Lung microvascular endothelial cell (primary cell): Measurements from ENCODE around the gene ENDOV. TPM values are rescaled to one million over a fixed set of nuclear protein-coding genes. Genes with fewer than 3 reads are reported as not detected.
A peak's percentile ranks its signal among the peaks of the same experiment; 100 is the strongest.

Source experiments
- DNase-seq, 2 donors: peaks; one replicate each; pipeline versions ENCODE4 v3.0.0 to v3.0.0-alpha.2; 2010; ENCODE audit warnings: low read depth in 2 of 2
- total RNA-seq: library from RNA; depleted of rRNA; stranded (reverse); fragments of >200 nt; gene quantifications from 2 replicates; pipeline ENCODE4 v1.2.1, GENCODE V29; 2014

ENDOV gene
- total RNA-seq, 1 donor from 2014 or later, result 15.3 TPM

DNA sequence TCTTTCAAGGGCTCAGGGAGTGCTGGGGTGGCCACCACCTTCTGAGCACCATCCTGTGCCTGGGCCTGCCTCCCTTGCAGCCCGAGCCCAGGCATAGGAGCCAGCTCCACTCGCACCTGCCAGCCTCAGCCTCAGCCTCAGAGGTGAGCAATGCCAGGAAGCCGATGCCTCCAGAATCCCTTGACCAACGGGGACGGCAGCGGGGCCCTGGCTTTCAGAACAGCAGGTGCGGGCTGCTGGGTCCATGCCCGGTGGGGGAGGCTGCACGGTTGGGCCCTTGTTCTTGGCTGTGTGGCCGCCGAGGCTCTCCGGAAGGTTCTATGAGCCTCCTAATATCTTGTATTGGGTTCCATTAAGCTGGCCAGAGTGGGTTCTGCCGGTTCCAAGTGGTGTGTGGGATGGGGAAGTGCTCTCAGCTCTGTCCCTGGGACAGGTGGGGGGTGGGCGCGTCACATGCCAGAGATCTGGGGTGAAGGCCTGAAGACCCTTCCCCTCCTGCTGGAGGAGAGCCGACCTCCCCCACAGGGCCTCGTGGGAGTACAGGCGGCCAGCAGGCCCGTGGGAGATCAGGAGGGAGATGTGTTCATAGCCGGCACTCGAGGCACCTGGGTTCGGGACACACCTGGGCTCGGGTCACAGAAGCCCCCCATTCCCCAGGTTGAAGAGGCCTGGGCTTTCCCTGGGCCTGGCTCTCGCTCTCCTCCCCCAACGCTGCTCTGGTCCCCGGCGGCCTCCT lies 34.4 kb downstream of the ENDOV start:
- DNase-seq, result no peak

DNA sequence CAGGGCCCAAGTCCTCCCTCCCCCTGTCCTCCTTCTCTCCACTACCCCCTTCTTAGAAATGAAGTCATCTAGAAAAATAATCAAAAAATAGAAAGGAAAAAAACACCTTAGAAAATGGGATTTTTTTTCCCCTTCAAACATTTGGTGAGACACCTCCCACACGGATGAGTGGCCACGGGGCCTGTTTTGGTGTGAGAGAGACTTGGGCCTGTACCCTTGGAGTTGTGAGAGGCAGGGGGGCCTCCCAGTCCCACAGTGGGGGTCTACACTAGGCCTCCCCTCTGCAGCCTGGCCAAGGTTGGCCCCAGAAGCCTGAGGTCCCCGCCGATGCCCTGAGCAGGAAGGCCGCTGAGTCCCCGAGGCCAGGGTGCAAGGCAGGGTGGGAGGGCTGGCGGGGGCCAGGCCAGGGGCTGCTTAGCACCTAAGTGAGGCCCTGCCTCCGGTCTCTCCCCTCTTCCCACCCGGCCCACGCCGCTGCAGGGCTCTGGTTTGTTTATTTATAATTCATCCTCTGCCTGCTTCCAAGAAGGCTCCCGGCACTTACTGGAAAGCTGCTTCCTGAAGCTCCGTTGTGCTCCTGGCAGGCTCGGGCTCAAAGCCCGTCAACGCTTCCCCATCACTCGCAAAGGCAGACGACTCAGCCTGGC lies 35.1 kb downstream of the ENDOV start:
- DNase-seq, result peak in 1 of 2 donors; percentile 26

- no peak for DNase-seq
Measured at GRCh38 chr17:80451104-80451775, 36.3 kb downstream of the ENDOV start.

GRCh38 chr17:80452173-80452915 lies 37.4 kb downstream of the ENDOV start:
- DNase-seq, result no peak

DNA sequence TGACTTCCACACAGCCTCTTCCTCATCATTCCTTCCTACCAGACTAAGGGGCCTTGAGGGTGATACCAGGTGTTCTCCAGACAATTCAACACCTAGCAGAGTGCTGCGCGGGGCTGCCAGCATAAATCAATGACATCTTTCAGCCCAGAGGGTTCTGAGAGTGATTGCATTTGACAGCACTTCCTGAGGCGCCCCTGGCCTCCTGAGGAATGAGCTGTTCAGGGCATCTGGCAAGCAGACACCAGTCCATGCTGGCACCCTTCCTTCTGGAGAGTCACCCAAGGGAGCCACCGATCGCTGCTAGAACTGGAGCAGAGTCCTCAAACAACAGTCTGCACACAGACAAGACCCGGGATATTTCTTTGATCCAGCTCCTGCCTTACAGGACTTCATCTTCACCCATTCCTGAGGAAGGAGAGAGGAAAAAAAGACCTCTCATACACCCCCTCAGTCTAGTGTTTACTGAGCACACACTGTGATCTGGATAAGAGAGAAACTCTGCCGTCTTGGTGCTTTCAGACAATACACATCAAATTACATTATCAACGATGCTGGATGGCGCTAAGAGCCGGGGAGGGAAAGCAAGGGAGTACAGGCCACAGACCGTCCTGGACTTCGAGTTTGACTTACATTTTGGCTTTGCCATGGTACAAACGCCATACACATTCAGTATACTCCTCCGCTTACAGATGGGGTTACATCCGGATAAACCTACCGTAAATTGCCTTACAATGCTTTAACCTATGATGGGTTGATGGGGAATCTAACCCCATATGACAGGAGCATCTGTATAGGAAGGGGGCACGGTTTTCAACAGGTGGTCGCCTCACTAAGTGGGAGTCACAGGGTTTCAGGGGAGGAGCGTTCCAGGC lies 38.4 kb downstream of the ENDOV start:
- DNase-seq, result no peak

GRCh38 chr17:80453998-80454556 lies 39.1 kb downstream of the ENDOV start:
- DNase-seq, result no peak

DNA sequence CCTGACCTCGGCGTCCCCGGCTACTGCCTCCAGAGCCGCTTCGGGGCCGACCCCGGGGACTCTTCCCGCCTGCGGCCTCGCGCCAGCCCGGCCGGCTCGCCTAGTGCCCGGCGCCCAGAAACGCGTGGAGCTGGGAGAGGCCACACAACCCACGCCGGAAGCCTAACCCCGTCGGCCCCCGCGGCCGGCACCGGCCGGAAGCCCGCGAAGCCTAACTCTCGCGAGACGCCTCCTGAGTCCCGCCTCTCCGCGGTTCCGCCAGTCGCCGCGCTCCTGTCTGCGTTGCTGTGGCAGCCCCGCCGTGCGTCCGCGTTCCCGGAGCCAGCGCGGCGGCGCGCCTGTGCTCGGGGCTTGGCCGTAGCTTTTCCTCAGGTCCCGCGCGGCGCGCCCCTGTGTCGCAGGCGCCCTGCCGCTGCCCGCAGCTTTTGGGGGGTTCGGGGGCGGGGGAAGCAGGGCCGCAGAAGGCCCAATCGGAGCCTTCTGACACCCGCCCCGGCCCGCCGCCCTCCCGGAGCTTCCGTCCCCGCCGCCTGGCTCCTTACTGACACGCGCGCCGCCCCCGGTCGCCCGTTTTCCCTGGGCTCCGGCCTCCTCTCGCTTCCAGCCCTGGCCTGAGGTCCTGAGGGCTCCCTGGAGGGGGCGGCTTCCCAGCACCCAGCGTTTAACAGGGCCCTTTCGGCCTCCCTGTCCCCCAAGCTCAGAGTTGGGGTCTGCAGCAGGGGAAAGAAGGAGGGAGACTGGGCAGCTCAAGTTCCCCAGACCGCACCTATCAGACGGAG lies 39.8 kb downstream of the ENDOV start:
- DNase-seq, result peak; percentile 97 to 98

DNA sequence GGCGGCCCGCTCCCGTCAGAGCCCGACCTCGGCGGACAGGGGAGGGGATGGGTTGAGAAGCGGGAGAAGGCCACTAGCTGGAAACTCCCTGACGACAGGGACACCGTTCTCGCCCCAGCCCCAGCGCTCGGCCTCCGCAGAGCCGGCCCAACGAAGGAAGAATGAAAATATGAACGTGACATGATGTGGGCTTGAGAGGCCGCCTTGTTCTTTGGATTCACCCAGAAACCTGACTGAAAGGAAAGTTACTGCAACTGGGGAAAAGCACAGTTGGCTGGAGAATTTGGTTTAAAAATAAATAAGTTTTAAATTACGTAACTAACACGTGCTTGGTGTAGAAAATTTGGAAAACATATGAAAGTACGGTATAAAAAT lies 40.4 kb downstream of the ENDOV start:
- peak in 1 of 2 donors; percentile 65 for DNase-seq

- no peak for DNase-seq
Measured at GRCh38 chr17:80455784-80456183, 40.8 kb downstream of the ENDOV start.

DNA sequence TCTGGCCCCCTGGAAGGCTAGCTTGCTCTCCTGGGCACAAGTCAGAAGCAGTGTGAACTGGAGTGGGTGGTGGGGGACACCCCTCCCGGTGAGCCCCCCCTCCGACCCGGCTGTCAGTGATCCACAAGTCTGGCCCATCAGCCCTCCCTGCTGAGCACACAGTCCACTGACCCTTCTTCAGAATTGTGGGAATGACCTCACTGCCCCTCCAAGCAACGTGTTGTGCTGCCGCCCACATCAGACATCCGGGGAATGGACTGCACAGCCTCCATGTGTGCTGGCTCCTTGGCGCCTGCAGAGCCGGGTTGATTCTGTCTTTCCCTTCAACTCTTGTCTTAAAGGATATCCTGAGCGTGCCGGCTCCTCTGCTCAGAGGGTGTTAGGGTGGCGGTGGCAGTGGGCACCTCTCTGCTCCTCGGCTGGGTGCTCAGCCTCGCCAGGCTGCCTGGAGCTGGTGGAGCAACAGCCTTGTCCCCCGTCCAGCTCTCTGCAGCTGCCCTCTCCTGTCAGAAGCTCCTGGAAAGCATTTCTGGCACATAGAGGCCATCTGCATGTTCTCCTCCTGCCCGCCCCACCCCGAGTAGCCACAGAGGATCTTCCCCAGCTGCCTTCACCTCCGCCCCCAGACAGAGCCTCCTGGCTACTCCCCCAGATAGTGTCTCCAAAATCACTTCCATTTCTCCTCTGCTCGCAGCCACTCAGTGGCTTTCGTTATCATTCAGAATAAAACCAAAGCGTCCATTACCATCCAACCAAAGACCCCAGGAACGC lies 41.7 kb downstream of the ENDOV start:
- no peak for DNase-seq

DNA sequence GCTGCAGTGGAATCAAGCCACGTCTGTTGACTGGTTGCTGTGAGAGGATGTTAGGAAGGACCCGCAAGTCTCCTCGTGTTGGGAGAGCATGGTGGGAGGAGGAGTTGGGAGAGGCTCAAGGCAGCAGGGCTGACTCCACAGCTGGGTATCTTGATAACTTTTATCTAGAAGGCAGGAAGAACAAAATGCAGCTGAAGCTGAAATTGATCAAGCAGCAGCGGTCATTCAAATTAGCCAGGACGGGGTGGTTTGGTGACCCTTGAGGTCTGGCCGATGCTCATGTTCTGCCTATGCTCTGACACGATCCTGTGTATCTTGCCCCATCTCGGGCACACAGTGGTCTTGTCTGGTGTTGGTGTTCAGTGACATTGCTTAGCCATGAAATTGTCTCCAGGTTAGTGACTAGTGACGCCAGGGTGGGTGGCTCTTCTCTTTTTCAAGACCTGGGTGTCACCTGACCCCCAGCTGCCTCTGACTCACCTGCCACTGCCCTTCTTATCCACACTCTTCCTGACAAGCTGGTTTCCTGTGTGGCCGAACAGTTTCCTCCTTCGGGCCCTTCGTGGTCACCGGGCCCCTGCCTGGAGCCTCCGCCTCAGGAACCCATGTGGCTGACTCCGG lies 42.4 kb downstream of the ENDOV start:
- peak in 1 of 2 donors; percentile 29 for DNase-seq

DNA sequence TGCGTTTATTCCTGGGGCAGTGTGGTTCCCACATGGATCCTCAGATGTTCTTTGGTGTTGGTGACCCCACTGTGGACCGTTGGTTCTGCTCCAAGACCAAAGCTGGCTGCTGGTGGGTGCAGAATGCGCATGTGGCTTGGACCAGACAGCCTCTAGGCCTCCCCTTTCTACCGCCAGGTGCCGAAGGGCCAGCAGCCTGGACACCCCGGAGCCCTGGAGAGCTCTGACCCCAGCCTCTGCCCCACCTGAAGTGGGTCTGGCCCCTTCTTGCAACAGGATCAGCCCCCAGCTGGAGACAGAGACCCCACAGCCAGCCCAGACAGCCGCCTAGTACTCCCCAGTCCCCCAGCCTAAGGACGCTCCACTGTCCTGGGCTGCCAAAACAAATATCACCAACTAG lies 43.0 kb downstream of the ENDOV start:
- no peak for DNase-seq

- DNase-seq, result no peak
Measured at GRCh38 chr17:80459234-80459633, 44.3 kb downstream of the ENDOV start.

DNA sequence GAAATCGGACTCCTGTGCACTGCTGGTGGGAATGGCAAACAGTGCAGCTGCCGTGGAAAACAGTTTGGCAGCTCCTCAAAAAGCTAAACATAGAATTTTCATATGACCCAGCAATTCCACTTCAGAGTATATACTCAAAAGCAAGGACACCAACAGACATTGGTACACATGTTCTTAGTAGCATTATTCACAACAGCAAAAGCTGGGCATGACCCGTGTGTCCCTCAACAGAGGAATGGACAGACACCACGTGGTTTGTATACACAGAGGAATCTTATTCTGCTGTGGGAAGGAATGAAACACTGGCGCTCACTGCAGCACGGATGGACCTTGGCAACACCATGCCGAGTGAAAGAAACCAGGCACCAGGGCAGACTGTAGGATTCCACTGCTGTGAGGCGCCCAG lies 45.5 kb downstream of the ENDOV start:
- no peak for DNase-seq

DNA sequence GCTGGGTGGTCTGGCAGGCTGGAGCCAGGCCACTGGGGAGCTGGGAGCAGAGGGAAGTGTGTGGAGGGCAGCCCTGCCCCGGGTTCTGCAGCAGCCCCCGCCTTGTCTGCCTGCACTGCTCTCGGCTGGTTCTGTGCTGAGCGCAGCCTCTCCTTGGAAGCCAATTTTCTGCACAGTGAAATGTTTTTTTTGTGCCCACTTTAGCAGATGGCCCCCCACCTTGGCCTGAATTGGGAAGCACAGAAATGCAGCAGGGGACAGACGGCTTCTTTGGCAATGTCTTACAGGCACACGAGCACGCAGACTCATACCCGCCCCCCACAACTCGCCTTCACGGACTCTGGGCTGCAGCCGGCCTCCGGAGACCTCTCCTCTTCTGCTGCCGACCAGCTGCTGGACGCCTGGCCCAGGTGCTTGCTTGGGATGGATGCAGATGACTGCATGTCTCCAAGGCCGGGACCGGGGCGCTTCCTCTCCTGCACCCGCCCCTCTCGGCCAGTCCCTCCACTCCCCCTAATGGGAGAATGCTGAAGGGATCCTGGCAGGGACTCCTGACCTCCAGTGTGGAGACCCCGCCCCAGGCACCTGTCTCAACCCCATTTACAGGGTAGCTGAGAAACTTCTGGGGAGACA lies 46.7 kb downstream of the ENDOV start:
- no peak for DNase-seq

DNA sequence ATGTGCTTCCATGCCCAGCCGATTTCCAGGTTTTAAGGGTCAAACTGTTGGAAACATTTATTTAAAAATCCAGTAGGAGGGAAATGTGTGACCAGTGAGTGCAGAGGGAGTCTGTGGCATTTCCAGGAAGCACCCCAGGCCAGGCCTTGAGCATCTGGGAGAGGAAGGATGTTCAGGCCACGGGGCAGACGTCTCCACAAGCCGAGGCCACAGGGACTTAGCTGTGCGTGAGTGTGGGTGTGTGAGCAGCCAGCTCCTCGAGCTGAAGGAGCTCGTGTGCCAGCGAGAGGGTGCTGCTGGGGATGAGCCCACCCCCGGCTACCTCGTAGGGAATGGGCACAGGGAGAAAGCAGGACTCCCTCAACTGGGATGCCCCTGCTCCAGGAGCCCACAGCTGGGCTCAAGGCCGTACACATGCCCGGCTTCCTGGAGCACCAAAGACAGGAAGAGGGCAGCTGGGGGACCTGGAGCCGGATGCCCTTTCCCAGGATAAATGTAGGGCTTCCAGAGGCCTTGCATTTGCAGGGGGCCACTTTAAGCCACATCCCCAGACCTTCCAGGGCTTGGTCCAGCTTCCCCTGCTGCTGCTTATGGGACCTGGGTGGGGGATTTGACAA lies 48.9 kb downstream of the ENDOV start:
- no peak for DNase-seq

- DNase-seq, result no peak
Measured at GRCh38 chr17:80464486-80464885, 49.5 kb downstream of the ENDOV start.
